ENCODE results near the gene HS3ST2.

DNA sequence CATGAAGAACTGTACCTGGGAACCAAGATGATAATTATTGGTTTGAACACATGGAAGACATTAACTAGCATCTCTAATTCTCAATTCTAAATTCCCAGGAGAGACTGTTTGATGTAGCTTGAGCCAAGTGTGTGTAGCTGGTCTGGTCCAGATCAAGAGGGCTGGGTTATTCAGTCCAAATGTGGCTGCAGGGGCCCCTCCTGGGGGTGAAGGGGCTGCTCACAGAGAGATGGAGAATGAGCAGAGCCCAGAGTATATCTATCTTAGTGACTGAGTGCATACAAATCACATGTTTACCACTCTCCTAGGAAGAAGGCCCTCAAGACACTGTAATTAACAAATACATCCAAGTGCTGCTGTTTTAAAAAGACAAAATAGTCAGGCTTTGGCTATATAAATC is 50.4 kb downstream of the HS3ST2 start:
- TF ChIP-seq, protein P1, sequence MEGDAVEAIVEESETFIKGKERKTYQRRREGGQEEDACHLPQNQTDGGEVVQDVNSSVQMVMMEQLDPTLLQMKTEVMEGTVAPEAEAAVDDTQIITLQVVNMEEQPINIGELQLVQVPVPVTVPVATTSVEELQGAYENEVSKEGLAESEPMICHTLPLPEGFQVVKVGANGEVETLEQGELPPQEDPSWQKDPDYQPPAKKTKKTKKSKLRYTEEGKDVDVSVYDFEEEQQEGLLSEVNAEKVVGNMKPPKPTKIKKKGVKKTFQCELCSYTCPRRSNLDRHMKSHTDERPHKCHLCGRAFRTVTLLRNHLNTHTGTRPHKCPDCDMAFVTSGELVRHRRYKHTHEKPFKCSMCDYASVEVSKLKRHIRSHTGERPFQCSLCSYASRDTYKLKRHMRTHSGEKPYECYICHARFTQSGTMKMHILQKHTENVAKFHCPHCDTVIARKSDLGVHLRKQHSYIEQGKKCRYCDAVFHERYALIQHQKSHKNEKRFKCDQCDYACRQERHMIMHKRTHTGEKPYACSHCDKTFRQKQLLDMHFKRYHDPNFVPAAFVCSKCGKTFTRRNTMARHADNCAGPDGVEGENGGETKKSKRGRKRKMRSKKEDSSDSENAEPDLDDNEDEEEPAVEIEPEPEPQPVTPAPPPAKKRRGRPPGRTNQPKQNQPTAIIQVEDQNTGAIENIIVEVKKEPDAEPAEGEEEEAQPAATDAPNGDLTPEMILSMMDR (IDR thresholded peaks at IDR 0.05; ENCODE audit: control extremely low read depth in 1 of 3, insufficient read depth in 1 of 3, low read depth in 1 of 3, low read length in 3 of 3): no peak
- TF ChIP-seq POLR2AphosphoS5 (IDR thresholded peaks at IDR 0.05; ENCODE audit: low read depth, low read length): no peak
